PC-3 (cell line): Measurements from ENCODE around the gene HNRNPA2B1. TPM values are rescaled to one million over a fixed set of nuclear protein-coding genes. Genes with fewer than 3 reads are reported as not detected.

Experiments
- ATAC-seq: fragments of 200-7000 bp; cut with Tn5 transposase; 2 replicates; pipeline ENCODE4 v1.9.1; 2020; ENCODE audit warnings: mild to moderate bottlenecking, moderate library complexity
- BruUV-seq: library from RNA; stranded (reverse); fragments of 400-500 nt; replicated peaks from 2 replicates; lab custom pipeline; 2021; lab: Mats Ljungman, UMichigan
- CTCF ChIA-PET: fragments of 300-600 bp; sonication (Branson Sonifier 250); formaldehyde crosslinking; loops from one replicate; lab custom pipeline; 2022; ENCODE audit warnings: antibody characterized with exemption; lab: Charles Lee
- POLR2A ChIA-PET: fragments of 300-600 bp; sonication (Branson Sonifier 250); formaldehyde crosslinking; loops from one replicate; lab custom pipeline; 2022; ENCODE audit warnings: antibody characterized with exemption; ENCODE audit not compliant: unreplicated experiment; lab: Charles Lee
- DNase-seq: peaks from one replicate; pipeline ENCODE4 v3.0.0-alpha.2; 2015
- H2AFZ ChIP-seq: fragments of 300-600 bp; sonication (generic); 2 replicates; pipeline ENCODE4 v1.6.0; 2016; ENCODE audit warnings: antibody characterized with exemption, low read length
- H3F3A ChIP-seq: fragments of 300-600 bp; sonication (generic); one replicate; pipeline ENCODE4 v1.6.0; 2017; ENCODE audit warnings: antibody characterized with exemption, low read length, control low read depth, mild to moderate bottlenecking; ENCODE audit not compliant: unreplicated experiment
- H3K27ac ChIP-seq: fragments of 300-600 bp; sonication (generic); 2 replicates; pipeline ENCODE4 v1.5.1; 2016; ENCODE audit warnings: mild to moderate bottlenecking, low read length
- H3K27me3 ChIP-seq: fragments of 300-600 bp; sonication (generic); 2 replicates; pipeline ENCODE4 v1.6.1; 2016; ENCODE audit warnings: low read length, mixed read lengths
- H3K36me3 ChIP-seq: fragments of 300-600 bp; sonication (generic); 2 replicates; pipeline ENCODE4 v1.6.1; 2016; ENCODE audit warnings: low read depth, mixed run types, low read length, mixed read lengths
- H3K4me1 ChIP-seq: fragments of 300-600 bp; sonication (generic); 2 replicates; pipeline ENCODE4 v1.5.1; 2016; ENCODE audit warnings: low read length; ENCODE audit not compliant: insufficient read depth
- H3K4me2 ChIP-seq: fragments of 300-600 bp; sonication (generic); 2 replicates; pipeline ENCODE4 v1.6.0; 2016; ENCODE audit warnings: low read length
- H3K4me3 ChIP-seq: fragments of 300-600 bp; sonication (generic); 2 replicates; pipeline ENCODE4 v1.5.1; 2016; ENCODE audit warnings: mild to moderate bottlenecking, low read length, mixed read lengths
- H3K79me2 ChIP-seq: fragments of 300-600 bp; sonication (generic); 2 replicates; pipeline ENCODE4 v1.6.1; 2017; ENCODE audit warnings: low read length, mixed read lengths
- H3K9ac ChIP-seq: fragments of 300-600 bp; sonication (generic); 2 replicates; pipeline ENCODE4 v1.6.0; 2016; ENCODE audit warnings: mild to moderate bottlenecking, low read length
- H3K9me2 ChIP-seq: fragments of 300-600 bp; sonication (generic); replicated peaks from 2 replicates; pipeline ENCODE4 v1.6.1; 2016; ENCODE audit warnings: mixed run types, low read length, mixed read lengths
- H3K9me3 ChIP-seq: fragments of 300-600 bp; sonication (generic); 2 replicates; pipeline ENCODE4 v1.6.1; 2016; ENCODE audit warnings: low read length, mixed read lengths
- H4K20me1 ChIP-seq: fragments of 300-600 bp; sonication (generic); 2 replicates; pipeline ENCODE4 v1.6.1; 2016; ENCODE audit warnings: low read length, mixed read lengths
- CTCF ChIP-seq: fragments of 300-600 bp; sonication (generic); conservative IDR thresholded peaks from 2 replicates; pipeline ENCODE4 v1.5.1; 2017; ENCODE audit warnings: antibody characterized with exemption, low read depth, mild to moderate bottlenecking, low read length
- EZH2 ChIP-seq: fragments of 300-600 bp; sonication (generic); IDR thresholded peaks from one replicate; pipeline ENCODE4 v1.6.1; 2017; ENCODE audit warnings: antibody characterized with exemption, mild to moderate bottlenecking, low read length; ENCODE audit not compliant: unreplicated experiment
- EZH2phosphoT487 ChIP-seq: fragments of 300-600 bp; sonication (generic); IDR thresholded peaks from 2 replicates; pipeline ENCODE4 v1.6.1; 2018; ENCODE audit warnings: mild to moderate bottlenecking, antibody characterized with exemption, low read length, borderline replicate concordance
- intact Hi-C: fragments of 100-400 bp; cut with micrococcal nuclease; formaldehyde crosslinking; loops from 2 replicates; pipeline ENCODE4 v1.9.0; 2023
- total RNA-seq: library from RNA; depleted of rRNA; stranded (reverse); fragments of >200 nt; gene quantifications from 2 replicates; pipeline ENCODE4 v1.2.3, GENCODE V29; 2014

The HNRNPA2B1 gene
- total RNA-seq, 1 experiment from 2014 or later, result 304 TPM

GRCh38 chr7:26190417-26190869 lies 10.1 kb downstream of the HNRNPA2B1 start:
- H3K27me3 ChIP-seq, result no peaks in the 10 kb centered on the region
- ChIA-PET CTCF (no interaction called here), POLR2A (interaction anchor here (0.6 kb wide), 1 partner anchor 29 kb away, joined by 3 read pairs; no protein-coding TSS in a partner anchor)
- H3K9me3 ChIP-seq, result no peaks in the 10 kb centered on the region
- H3K79me2 ChIP-seq, result peaks cover 45% of the 10 kb centered on the region
- peaks cover 83% of the 10 kb centered on the region for H4K20me1 ChIP-seq
- H3K9ac ChIP-seq, result no peak overlapping the region
- H3K4me1 ChIP-seq, result no peaks in the 10 kb centered on the region
- no peak overlapping the region for H3K4me3 ChIP-seq
- no peaks in the 10 kb centered on the region for H3K9me2 ChIP-seq
- H2AFZ ChIP-seq, result no peak overlapping the region
- TF ChIP-seq CTCF, result no peak
- no peak overlapping the region for H3K27ac ChIP-seq
- intact Hi-C loops, result no loop called here
- ATAC-seq (no peak), DNase-seq (no peak)
- no peak overlapping the region for H3K4me2 ChIP-seq
- peaks cover 68% of the 10 kb centered on the region for H3K36me3 ChIP-seq
- no TSS peak for BruUV-seq
- peaks cover 64% of the 10 kb centered on the region for H3F3A ChIP-seq

GRCh38 chr7:26189697-26190096 lies 10.8 kb downstream of the HNRNPA2B1 start:
- Histone ChIP-seq H3K4me2 (no peak overlapping the region), H4K20me1 (peaks cover 78% of the 10 kb centered on the region), H3K9me2 (no peaks in the 10 kb centered on the region), H3K27ac (no peak overlapping the region), H3K9ac (no peak overlapping the region), H3K27me3 (no peaks in the 10 kb centered on the region), H2AFZ (no peak overlapping the region), H3K4me3 (no peak overlapping the region), H3K4me1 (no peaks in the 10 kb centered on the region), H3F3A (peaks cover 63% of the 10 kb centered on the region), H3K79me2 (peaks cover 37% of the 10 kb centered on the region), H3K9me3 (no peaks in the 10 kb centered on the region), H3K36me3 (peaks cover 62% of the 10 kb centered on the region)
- ChIA-PET CTCF (interaction anchor here (1.1 kb wide), 1 partner anchor 99 kb away, joined by 3 read pairs; no protein-coding TSS in a partner anchor), POLR2A (no interaction called here)
- DNase-seq (no peak), ATAC-seq (no peak)
- no peak for TF ChIP-seq CTCF
- no peak for TF ChIP-seq EZH2phosphoT487
- TF ChIP-seq EZH2, result no peak
- no TSS peak for BruUV-seq
- intact Hi-C loops, result loop anchor here (5.0 kb wide), 1 partner anchor 297 kb away; no protein-coding TSS in a partner anchor

- no peak for DNase-seq
- Histone ChIP-seq H3K27me3 (no peaks in the 10 kb centered on the region), H3K4me3 (no peak overlapping the region), H3K4me2 (no peak overlapping the region), H3K4me1 (no peaks in the 10 kb centered on the region), H3K9me2 (no peaks in the 10 kb centered on the region), H3K27ac (no peak overlapping the region), H3K9me3 (no peaks in the 10 kb centered on the region), H3K9ac (no peak overlapping the region), H3F3A (peaks cover 63% of the 10 kb centered on the region), H4K20me1 (peaks cover 72% of the 10 kb centered on the region), H3K79me2 (peaks cover 31% of the 10 kb centered on the region), H2AFZ (no peak overlapping the region), H3K36me3 (peaks cover 56% of the 10 kb centered on the region)
- POLR2A ChIA-PET, result no interaction called here
- CTCF ChIA-PET, result interaction anchor here (1.1 kb wide), 1 partner anchor 98 kb away, joined by 3 read pairs; no protein-coding TSS in a partner anchor
- intact Hi-C loops, result loop anchor here (5.0 kb wide), 1 partner anchor 297 kb away; no protein-coding TSS in a partner anchor
- ATAC-seq, result no peak
- no TSS peak for BruUV-seq
- TF ChIP-seq CTCF (no peak), EZH2phosphoT487 (no peak), EZH2 (no peak)
Measured at GRCh38 chr7:26188957-26189541, 11.5 kb downstream of the HNRNPA2B1 start.
